Posterior vena cava (tissue), 2 donors: ENCODE data around the gene SLC6A5. TPM values are rescaled to one million over a fixed set of nuclear protein-coding genes. Genes with fewer than 3 reads are reported as not detected.

Source experiments
- DNase-seq: peaks from one replicate; pipeline ENCODE4 v3.0.0-alpha.2; 2020; ENCODE audit warnings: low spot score
- intact Hi-C, 2 donors: fragments of 100-400 bp; cut with DNase I; formaldehyde crosslinking; loops; one replicate each; pipeline versions ENCODE4 v1.14.1 to v1.14.2; 2022 to 2023
- total RNA-seq, 2 donors: library from RNA; stranded (reverse); fragmentation: NEBNext Ultra II Directional; extraction: Animal tissue kit (Norgen Biotek cat#: 25700); gene quantifications; one replicate each; pipeline ENCODE4 v1.2.1, GENCODE V29; 2021
- donor health status: DM: yes; HTN: yes; CAD: no.
- donor health status: DM: yes; HTN: yes; CAD: no.

The SLC6A5 gene
- total RNA-seq, 2 donors from 2014 or later, result not detected

DNA sequence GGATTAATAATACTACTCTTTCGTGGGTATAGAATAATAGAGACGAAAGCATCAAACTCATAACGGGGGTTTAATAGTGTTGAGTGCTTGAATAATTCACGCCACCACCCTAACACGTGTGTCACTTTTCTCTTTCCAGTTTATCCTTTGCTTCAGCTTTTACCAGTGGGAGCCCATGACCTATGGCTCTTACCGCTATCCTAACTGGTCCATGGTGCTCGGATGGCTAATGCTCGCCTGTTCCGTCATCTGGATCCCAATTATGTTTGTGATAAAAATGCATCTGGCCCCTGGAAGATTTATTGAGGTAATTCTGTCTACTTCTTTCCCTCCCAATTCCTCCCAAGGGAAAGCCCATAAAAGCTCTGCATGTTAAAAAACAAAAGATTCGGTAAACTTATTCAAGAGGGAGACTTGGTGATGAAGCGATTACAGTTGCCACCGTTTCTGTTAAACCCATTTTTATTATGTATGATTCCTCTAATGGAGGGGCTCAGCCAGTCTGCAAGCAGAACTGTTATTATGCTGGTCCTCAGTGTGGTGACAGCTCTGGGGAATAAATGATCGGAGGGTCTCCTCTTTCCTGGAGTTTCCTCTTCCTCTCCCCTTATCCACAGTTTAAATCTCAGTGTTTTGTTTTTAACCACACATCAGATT, 52.9 kb downstream of the SLC6A5 start:
- DNase-seq, result no peak
- intact Hi-C loops, result no loop called here

DNA sequence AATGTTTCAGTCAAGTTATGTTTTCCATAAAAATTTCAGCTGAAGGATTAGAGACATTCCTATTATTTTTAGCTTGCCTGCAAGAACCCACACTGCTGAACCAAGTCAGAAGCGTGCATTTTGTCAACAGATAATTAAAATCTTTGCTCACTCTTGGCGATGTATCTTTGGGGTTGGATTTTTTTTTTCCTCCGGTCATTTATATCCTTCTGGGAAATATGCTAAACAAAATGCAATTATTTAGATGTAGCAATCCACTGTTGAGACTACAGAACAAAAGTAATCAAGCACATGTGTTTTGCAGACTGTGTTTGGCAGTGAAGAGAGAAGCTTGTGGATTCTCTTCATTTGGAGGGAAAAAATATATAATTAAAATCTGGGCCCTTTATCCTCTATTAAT, 54.6 kb downstream of the SLC6A5 start:
- intact Hi-C loops, result no loop called here
- DNase-seq, result no peak

DNA sequence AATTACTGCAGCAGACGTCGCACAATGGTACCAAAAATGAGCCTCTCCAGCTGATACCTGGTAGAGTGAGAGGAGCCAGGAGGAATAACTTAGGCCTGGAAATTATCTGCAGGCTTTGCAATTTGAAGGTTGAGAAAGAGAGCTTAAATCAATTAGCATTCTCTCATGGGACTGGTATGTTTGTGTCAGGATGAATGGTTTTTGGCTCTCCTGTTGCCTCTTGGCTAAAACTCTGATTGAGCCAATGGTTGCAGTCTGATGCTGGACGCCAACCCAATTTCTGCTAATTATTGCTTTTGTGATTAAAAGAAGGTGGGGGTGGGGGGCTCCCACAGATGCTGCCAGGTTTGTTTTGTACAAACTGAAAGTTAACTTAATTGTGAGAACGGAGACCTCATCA, 57.5 kb downstream of the SLC6A5 start:
- intact Hi-C loops, result no loop called here

DNA sequence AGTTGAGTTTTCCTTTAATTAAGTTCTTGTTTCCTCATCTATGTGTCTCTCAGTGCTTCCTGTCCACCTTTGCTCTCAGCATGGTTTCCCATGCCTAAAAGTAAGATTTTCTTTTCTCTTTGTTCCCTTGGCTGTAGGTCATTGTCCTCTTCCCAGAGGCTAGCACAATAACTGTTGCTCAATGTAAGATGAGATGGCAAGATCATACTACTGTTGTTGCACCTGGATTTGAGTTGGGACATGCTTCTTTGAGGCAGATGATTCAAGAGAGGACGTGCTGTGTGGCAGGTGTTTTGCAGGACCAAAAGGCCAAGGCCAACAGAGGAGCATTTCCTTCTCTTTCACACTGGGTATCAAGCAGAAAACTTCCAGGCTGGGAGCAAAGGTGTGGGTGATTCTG, 58.7 kb downstream of the SLC6A5 start:
- intact Hi-C loops, result no loop called here
- no peak for DNase-seq

More for the DNA sequence above, 57.5 kb downstream of the SLC6A5 start:
- DNase-seq, result no peak

DNA sequence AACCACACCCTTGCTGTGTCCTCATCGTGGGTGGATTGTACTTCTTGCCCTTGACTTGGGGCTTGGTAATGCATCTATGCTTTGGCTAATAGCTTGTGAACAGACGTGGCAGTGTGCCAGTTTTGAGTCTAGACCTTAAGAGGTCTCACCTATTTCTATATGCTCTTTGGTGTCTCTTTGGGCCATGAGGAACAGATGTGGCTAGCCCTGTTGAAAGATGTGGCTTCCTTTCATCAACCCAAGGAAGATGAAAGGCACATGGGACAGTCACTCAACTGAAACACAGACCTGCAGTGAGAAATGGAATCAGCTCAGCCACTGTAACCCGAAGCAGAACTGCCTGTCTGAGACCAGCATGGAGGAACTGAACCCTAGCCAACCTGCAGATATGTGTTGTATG, 62.0 kb downstream of the SLC6A5 start:
- intact Hi-C loops, result no loop called here
- no peak for DNase-seq

DNA sequence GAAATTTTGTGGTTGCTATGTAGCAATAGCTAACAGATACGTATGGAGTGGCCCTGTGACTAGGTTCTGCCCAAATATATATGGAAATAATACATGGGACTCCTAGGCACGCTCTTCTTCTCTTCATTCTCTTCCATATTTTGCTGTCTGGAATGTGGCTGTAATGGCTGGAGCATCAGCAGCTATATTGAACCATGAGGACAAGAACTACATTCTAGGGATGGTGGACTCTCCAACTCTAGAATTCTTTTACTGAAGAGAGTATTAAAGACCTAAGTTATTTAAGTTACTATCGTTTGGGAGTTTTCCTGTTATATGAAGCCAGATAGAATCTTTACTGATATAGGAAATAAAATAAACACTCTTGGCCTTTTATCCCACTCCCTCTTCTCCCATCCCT, 62.4 kb downstream of the SLC6A5 start:
- DNase-seq, result no peak
- intact Hi-C loops, result no loop called here

DNA sequence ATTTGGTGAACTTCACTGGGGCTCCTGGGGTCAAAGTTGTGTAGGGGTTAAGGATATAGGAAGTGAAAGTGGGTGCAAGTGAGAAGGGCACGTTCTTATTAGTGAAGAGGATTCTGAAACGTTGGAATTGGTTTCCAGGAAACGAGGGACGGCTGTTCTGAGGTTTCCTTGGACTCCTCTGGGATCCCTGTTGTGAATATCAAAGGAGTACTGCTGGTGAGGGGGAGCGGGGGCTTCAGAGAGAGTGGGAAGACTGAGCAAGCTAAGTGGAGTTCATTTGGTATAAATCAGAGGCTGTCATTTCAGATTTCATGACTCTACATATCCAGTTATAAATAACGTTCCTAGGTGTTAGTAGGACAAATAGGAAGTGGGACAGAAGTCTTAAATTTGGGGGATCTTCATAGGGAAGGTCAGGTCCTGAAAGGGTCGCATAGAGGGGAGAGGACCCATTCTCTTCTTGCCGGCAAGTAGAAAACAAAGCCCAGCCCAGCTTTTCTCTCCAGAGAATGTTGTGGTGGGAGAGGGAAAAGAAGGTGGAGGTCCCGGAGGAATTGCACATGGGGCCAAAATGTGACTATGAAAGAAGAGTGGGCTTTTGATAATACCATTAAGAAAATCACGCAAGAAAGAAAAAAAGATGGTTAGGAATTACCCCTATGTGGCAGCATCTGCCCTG, 68.9 kb downstream of the SLC6A5 start:
- intact Hi-C loops, result loop anchor here in 1 of 2 donors (5.0 kb wide), 1 partner anchor 1099 kb away; no protein-coding TSS in a partner anchor
- no peak for DNase-seq

DNA sequence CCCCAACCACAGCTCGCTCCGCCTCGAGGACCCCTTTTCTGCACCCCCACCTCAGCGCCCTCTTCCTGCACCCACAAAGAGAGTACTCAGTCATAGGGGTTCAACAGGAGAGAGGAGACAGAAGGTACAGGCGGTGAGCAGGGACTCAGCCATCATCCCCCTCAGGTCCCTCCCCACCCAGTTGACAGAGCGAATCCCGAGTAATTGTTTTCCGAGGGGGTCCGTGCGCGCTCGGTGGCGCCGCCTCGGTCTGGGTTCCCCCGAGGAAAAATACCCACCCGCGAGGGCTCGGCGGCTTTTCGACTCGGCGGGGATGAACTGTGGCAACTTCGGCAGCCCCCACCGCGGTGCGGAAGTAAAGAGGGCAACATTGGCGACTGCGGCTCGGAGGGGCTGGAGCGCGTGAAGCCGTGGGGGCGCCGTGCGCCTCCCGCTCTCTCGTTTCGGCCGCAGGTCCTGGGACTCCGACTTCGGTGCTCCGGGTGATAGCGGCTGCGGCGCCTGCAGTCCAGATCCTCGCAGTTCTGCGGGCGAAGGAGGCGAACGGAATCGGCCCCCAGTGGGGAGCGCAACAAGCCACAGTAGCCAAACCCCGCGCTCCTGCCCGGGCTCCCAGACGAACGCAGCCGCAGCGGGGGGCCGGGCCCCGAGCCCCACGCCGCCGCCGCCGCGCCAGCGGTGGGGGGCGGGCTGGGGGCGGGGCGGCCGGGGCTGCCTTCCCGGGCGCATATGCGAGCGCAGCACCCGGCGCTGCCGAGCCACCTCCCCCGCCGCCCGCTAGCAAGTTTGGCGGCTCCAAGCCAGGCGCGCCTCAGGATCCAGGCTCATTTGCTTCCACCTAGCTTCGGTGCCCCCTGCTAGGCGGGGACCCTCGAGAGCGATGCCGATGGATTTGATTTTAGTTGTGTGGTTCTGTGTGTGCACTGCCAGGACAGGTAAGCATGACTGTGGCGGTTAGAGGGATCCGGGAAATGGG, 69.7 kb downstream of the SLC6A5 start, which contains the start of gene NELL1:
NELL1 (plus strand) TSS at position 743 of the 976 bp plus-strand sequence.
- no peak for DNase-seq
- intact Hi-C loops, result loop anchor here in 1 of 2 donors (5.0 kb wide), 1 partner anchor 1098 kb away; no protein-coding TSS in a partner anchor

DNA sequence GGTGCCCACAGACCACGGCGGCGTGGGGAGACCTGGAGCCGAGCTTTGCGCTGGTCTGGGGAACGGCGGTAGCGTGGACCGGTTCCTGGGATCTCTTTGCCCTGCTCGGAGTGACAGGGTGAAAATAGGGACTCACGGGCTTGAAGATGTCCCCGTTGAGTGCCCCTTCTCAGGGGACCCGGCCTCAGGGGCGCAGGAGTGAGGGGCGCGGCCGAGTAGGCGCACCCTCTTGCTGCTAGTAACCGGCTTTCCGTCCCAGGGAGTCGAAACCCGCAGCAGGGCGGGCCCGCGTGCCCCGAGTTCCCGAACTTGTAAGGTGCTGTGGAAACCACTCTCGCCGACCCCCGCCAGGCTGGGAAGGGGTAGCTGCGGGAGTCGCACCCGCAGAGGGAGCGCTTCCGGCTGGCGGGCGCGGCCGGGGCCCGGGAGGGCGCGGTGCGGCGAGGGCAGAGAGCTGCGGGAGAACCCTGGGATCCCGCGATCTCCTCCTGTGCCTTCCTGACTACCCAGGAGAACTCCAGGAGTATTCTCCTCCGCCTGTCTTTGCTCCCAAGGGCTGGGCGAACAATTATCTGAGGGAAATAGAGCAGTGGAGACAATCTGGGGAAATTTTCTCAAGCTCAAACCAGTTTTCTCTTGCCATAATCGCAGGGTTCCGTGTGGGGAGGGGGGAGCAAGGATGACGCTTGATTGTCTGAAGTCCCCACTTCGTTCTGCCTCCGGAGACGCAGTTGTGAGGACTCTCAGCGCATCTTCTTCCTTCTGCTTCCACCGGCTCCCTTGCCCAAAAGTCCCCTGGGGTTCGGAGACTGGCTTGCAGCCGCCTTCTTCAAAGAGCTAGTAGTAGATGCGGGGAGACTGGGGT, 70.6 kb downstream of the SLC6A5 start:
- intact Hi-C loops, result loop anchor here in 1 of 2 donors (5.0 kb wide), 1 partner anchor 1097 kb away; no protein-coding TSS in a partner anchor
- no peak for DNase-seq

DNA sequence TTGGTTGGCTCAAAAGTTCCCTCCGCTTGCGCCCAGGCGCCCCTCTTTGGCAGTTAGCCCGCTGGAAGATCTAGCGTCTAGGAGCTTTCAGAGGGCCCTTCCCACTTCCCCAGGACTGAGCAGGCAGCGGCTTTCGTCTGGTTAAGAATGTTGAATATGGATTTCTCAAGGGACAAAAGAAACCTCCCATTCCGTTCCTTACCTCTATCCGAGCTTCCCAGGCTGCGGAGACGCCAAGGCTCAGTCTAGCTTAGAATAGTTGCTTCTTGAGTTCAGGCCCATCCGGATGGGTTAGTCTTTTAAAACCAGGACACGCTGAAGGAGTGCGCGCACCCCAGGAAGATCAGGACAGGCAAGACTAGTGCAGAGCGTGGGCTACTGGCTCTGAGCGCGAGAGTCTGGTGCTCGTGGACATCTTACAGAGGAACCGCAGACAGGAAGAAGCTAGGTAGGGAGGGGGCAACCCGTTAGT, 71.6 kb downstream of the SLC6A5 start:
- no peak for DNase-seq
- intact Hi-C loops, result no loop called here

DNA sequence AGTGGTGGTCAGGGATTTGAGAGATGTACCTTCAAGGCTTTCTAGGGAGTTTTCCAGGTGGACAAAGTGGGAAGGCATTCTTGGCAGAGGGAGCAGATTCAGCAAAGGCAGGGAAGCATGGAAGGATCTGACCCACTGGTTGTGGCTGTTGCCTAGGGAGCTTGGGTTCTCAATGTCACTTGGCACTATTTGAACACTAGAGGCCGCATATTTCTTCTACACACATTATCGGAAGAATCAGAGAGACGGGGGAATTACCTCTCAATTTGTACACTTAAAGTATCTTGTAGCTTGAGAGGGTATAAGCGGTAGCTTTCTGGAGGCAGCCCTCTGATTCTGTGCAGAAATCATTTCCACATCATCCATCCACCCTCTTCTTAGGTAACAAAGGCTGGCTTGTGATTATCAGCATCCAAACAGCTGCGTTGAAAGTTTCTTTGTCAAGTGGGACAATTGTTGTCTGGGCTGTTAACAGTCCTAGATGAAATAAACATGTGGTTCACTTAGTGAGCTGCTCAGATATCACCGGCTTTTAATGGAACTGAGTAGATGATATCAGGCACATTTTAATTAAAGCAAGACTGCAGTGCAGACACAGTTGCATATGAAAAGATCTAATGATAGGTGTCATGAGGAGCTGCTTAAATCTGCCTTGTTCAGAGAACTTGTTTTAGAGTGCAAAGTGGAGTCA, 72.6 kb downstream of the SLC6A5 start:
- DNase-seq, result no peak
- intact Hi-C loops, result no loop called here

DNA sequence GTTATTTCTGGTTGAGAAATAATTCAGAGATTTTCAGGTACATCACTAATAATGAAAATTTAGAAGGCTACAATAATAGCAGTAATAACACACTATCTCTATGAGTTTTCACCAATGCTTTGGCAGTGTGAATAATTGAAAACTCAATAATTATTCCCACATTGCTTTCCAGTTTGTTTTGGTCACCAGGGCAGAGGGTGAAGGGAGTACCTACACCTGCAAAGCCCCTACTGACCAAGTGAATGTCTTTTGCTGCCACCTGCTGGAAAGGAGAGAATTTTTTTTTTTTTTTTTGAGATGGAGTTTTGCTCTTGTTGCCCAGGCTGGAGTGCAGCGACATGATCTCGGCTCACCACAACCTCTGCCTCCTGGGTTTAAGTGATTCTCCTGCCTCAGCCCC, 73.2 kb downstream of the SLC6A5 start:
- intact Hi-C loops, result no loop called here
- DNase-seq, result no peak

DNA sequence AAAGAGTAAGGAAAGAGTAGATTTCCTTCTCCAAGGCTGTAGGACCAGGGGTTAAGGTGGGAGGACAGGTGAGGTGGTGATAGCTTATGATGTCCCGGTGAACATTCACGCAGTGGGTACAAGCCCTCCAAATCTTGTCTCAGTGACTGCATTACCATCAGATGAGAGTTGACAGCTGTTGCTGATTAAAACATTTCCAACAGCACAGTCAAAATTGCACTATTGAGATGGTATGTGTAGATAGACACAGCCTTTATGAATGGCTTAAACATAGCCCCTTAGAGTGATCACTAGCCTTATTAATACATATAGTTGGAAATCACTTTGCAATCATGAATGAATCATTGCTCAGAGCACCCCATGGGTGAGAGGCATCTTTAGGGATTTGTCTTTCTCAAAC, 77.2 kb downstream of the SLC6A5 start:
- no peak for DNase-seq
- intact Hi-C loops, result no loop called here

DNA sequence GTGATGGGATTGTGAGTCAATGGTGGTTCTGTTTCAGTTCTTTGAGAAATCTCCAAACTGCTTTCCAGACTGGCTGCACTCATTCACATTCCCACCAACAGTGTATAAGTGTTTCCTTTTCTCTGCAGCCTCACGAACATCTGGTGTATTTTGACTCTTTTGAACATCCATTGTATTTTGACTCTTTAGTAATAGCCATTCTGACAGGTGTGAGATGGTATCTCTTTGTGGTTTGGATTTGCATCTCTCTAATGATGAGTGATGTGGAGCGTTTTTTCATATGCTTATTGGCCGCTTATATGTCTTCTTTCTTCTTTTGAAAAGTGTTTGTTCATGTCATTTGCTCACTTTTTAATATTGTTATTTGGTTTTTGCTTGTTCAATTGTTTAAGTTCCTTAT, 89.4 kb downstream of the SLC6A5 start:
- no peak for DNase-seq
- intact Hi-C loops, result no loop called here

DNA sequence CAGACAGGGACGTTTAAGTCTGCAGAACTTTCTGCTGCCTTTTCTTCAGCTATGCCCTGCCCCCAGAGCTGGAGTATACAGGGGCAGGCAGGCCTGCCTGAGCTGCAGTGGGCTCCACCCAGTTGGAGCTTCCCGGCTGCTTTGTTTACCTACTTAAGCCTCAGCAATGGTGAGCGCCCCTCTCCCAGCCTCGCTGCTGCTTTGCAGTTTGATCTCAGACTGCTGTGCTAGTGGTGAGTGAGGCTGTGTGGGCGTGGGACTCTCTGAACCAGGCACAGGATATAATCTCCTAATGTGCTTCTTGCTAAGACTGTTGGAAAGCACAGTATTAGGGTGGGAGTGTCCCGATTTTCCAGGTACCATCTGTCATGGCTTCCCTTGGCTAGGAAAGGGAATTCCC, 108.5 kb downstream of the SLC6A5 start:
- intact Hi-C loops, result no loop called here
- DNase-seq, result no peak
